ENCODE measurements around the gene FMO5. TPM values are rescaled to one million over a fixed set of nuclear protein-coding genes. Genes with fewer than 3 reads are reported as not detected.
"Not testable (repeated sequence)": the region's sequence is repeated elsewhere in the genome, so short reads cannot be mapped to it uniquely, and the experiment has no call there.

FMO5 gene
- total RNA-seq, 1 experiment from 2014 or later, result 0.61 TPM

- CTCF ChIA-PET, result interaction anchor here (1.0 kb wide), 1 partner anchor 70 kb away, joined by 4 read pairs; no protein-coding TSS in a partner anchor
- DNase-seq, result no peak
- Mint-ChIP-seq H3K9me3 (ENCODE audit: low read depth, unreplicated experiment) (no peaks in the 10 kb centered on the region), H3K4me3 (ENCODE audit: low read depth, unreplicated experiment) (no peak overlapping the region), H3K27me3 (ENCODE audit: unreplicated experiment) (no peaks in the 10 kb centered on the region), H3K27ac (ENCODE audit: unreplicated experiment) (no peak overlapping the region), H3K36me3 (ENCODE audit: insufficient read depth, unreplicated experiment) (peaks cover 26% of the 10 kb centered on the region), H3K4me1 (ENCODE audit: low read depth, unreplicated experiment) (peaks cover 23% of the 10 kb centered on the region)
- no TSS peak for BruUV-seq (replicated peaks)
- intact Hi-C loops (cut with micrococcal nuclease; ENCODE audit: unreplicated experiment), result no loop called here
- no peak for TF ChIP-seq CTCF (IDR thresholded peaks at IDR 0.05; ENCODE audit: unreplicated experiment)
These were observed 57.8 kb downstream of the FMO5 start for GRCh38 chr1:147167365-147167764.

- intact Hi-C loops (cut with micrococcal nuclease; ENCODE audit: unreplicated experiment), result no loop called here
- DNase-seq, result no peak
- Mint-ChIP-seq H3K4me3 (ENCODE audit: low read depth, unreplicated experiment) (no peak overlapping the region), H3K27ac (ENCODE audit: unreplicated experiment) (no peak overlapping the region), H3K9me3 (ENCODE audit: low read depth, unreplicated experiment) (no peaks in the 10 kb centered on the region), H3K36me3 (ENCODE audit: insufficient read depth, unreplicated experiment) (peaks cover 10% of the 10 kb centered on the region), H3K27me3 (ENCODE audit: unreplicated experiment) (no peaks in the 10 kb centered on the region), H3K4me1 (ENCODE audit: low read depth, unreplicated experiment) (peaks cover 8% of the 10 kb centered on the region)
- BruUV-seq (replicated peaks), result no TSS peak
- CTCF ChIA-PET, result no interaction called here
- no peak for TF ChIP-seq CTCF (IDR thresholded peaks at IDR 0.05; ENCODE audit: unreplicated experiment)
These were observed 62.1 kb downstream of the FMO5 start for GRCh38 chr1:147163019-147163418.

GRCh38 chr1:147162093-147162492 lies 63.0 kb downstream of the FMO5 start:
- Mint-ChIP-seq H3K36me3 (ENCODE audit: insufficient read depth, unreplicated experiment) (peaks cover 17% of the 10 kb centered on the region), H3K27me3 (ENCODE audit: unreplicated experiment) (no peaks in the 10 kb centered on the region), H3K9me3 (ENCODE audit: low read depth, unreplicated experiment) (no peaks in the 10 kb centered on the region), H3K4me1 (ENCODE audit: low read depth, unreplicated experiment) (peaks cover 8% of the 10 kb centered on the region), H3K4me3 (ENCODE audit: low read depth, unreplicated experiment) (no peak overlapping the region), H3K27ac (ENCODE audit: unreplicated experiment) (no peak overlapping the region)
- no TSS peak for BruUV-seq (replicated peaks)
- intact Hi-C loops (cut with micrococcal nuclease; ENCODE audit: unreplicated experiment), result no loop called here
- TF ChIP-seq CTCF (IDR thresholded peaks at IDR 0.05; ENCODE audit: unreplicated experiment), result no peak
- CTCF ChIA-PET, result interaction anchor here (0.8 kb wide), 1 partner anchor 9 kb away, joined by 3 read pairs; no protein-coding TSS in a partner anchor
- no peak for DNase-seq

GRCh38 chr1:147157116-147157515 lies 68.0 kb downstream of the FMO5 start:
- H3K27ac Mint-ChIP-seq (ENCODE audit: unreplicated experiment); H3K9me3 Mint-ChIP-seq (ENCODE audit: low read depth, unreplicated experiment); H3K36me3 Mint-ChIP-seq (ENCODE audit: insufficient read depth, unreplicated experiment); H3K4me3 Mint-ChIP-seq (ENCODE audit: low read depth, unreplicated experiment); DNase-seq; H3K4me1 Mint-ChIP-seq (ENCODE audit: low read depth, unreplicated experiment); intact Hi-C loops (cut with micrococcal nuclease; ENCODE audit: unreplicated experiment); CTCF ChIA-PET; H3K27me3 Mint-ChIP-seq (ENCODE audit: unreplicated experiment); BruUV-seq (replicated peaks): not testable (repeated sequence)

- Mint-ChIP-seq H3K4me1 (ENCODE audit: low read depth, unreplicated experiment) (no peaks in the 10 kb centered on the region), H3K27ac (ENCODE audit: unreplicated experiment) (no peak overlapping the region), H3K27me3 (ENCODE audit: unreplicated experiment) (no peaks in the 10 kb centered on the region), H3K9me3 (ENCODE audit: low read depth, unreplicated experiment) (no peaks in the 10 kb centered on the region), H3K4me3 (ENCODE audit: low read depth, unreplicated experiment) (no peak overlapping the region), H3K36me3 (ENCODE audit: insufficient read depth, unreplicated experiment) (peaks cover 9% of the 10 kb centered on the region)
- DNase-seq, result no peak
- intact Hi-C loops (cut with micrococcal nuclease; ENCODE audit: unreplicated experiment), result no loop called here
- no peak for TF ChIP-seq CTCF (IDR thresholded peaks at IDR 0.05; ENCODE audit: unreplicated experiment)
- no TSS peak for BruUV-seq (replicated peaks)
- CTCF ChIA-PET, result no interaction called here
These were observed 68.5 kb downstream of the FMO5 start for GRCh38 chr1:147156642-147157041.

All from Calu3 (cell line).